Fibroblast of mammary gland (primary cell): ENCODE results near the gene DISC1.
"Not testable (repeated sequence)": the region's sequence is repeated elsewhere in the genome, so short reads cannot be mapped to it uniquely, and the experiment has no call there.

Experiments used
- DNase-seq: peaks from one replicate; pipeline ENCODE4 v3.0.0-alpha.2; 2010; ENCODE audit warnings: low read depth
- H3K4me3 ChIP-seq: 2 replicates; pipeline ENCODE4 v1.5.1; 2011; ENCODE audit warnings: low read depth, mild to moderate bottlenecking, low read length, moderate library complexity; ENCODE audit not compliant: control insufficient read depth
- CTCF ChIP-seq: conservative IDR thresholded peaks from 2 replicates; pipeline ENCODE4 v1.5.1; 2011; ENCODE audit warnings: low read depth, low read length, inconsistent platforms; ENCODE audit not compliant: control insufficient read depth, insufficient read depth

The DISC1 gene

GRCh38 chr1:231667896-231668506 is 41.4 kb downstream of the DISC1 start:
- TF ChIP-seq CTCF = no peak
- no peak overlapping the region for H3K4me3 ChIP-seq
- DNase-seq = no peak

- no peak for DNase-seq
- no peak overlapping the region for H3K4me3 ChIP-seq
- no peak for TF ChIP-seq CTCF
Observed at GRCh38 chr1:231668826-231669225, 42.2 kb downstream of the DISC1 start.

GRCh38 chr1:231669864-231670621 is 43.5 kb downstream of the DISC1 start:
- not testable (repeated sequence) for DNase-seq, H3K4me3 ChIP-seq

- no peak overlapping the region for H3K4me3 ChIP-seq
- no peak for TF ChIP-seq CTCF
- DNase-seq = no peak
Observed at GRCh38 chr1:231670755-231671154, 44.2 kb downstream of the DISC1 start.

GRCh38 chr1:231674575-231674974 is 48.0 kb downstream of the DISC1 start:
- H3K4me3 ChIP-seq = no peak overlapping the region
- no peak for TF ChIP-seq CTCF
- DNase-seq = no peak

- no peak overlapping the region for H3K4me3 ChIP-seq
- no peak for DNase-seq
- TF ChIP-seq CTCF = no peak
Observed at GRCh38 chr1:231676487-231676886, 49.9 kb downstream of the DISC1 start.

- no peak for TF ChIP-seq CTCF
- no peak overlapping the region for H3K4me3 ChIP-seq
- DNase-seq = no peak
Observed at GRCh38 chr1:231677442-231677841, 50.9 kb downstream of the DISC1 start.
